DND-41 (cell line): ENCODE data around the gene PRKCSH.

Experiments
- ATAC-seq: fragments of 200-7000 bp; cut with Tn5 transposase; 3 replicates; pipeline ENCODE4 v1.9.1; 2021; ENCODE audit warnings: low read depth; ENCODE audit not compliant: insufficient read depth
- DNase-seq: peaks from one replicate; pipeline ENCODE4 v3.0.0-alpha.2; 2020
- H2AFZ ChIP-seq: 2 replicates; pipeline ENCODE4 v1.6.0; 2012; ENCODE audit warnings: low read depth, low read length
- H3K27ac ChIP-seq: 2 replicates; pipeline ENCODE4 v1.5.1; 2012; ENCODE audit warnings: low read length, inconsistent platforms
- H3K27me3 ChIP-seq: fragments of 200-600 bp; sonication (generic); 2 replicates; pipeline ENCODE4 v1.6.0; 2012; ENCODE audit warnings: low read length, mild to moderate bottlenecking, inconsistent platforms; ENCODE audit not compliant: insufficient read depth, poor library complexity
- H3K36me3 ChIP-seq: 2 replicates; pipeline ENCODE4 v1.5.1; 2012; ENCODE audit warnings: low read length, inconsistent platforms; ENCODE audit not compliant: insufficient read depth
- H3K4me1 ChIP-seq: 2 replicates; pipeline ENCODE4 v1.5.1; 2012; ENCODE audit warnings: mild to moderate bottlenecking, low read length; ENCODE audit not compliant: insufficient read depth
- H3K4me2 ChIP-seq: 2 replicates; pipeline ENCODE4 v1.6.0; 2012; ENCODE audit warnings: mild to moderate bottlenecking, moderate library complexity, low read length, inconsistent platforms; ENCODE audit not compliant: insufficient read depth
- H3K4me3 ChIP-seq, 2 experiments: fragments of 200-600 bp in 1 of 2; shearing (Covaris generic) in 1 of 2; 2 replicates each; pipeline ENCODE4 v1.5.1; 2012 to 2016; ENCODE audit warnings: inconsistent platforms in 2 of 2, low read length in 2 of 2, mild to moderate bottlenecking in 2 of 2, low read depth in 1 of 2, moderate library complexity in 1 of 2
- H3K79me2 ChIP-seq: 2 replicates; pipeline ENCODE4 v1.6.0; 2012; ENCODE audit warnings: low read length, inconsistent platforms; ENCODE audit not compliant: insufficient read depth
- H3K9ac ChIP-seq: 2 replicates; pipeline ENCODE4 v1.6.0; 2012; ENCODE audit warnings: low read depth, mild to moderate bottlenecking, inconsistent platforms, low read length, moderate library complexity
- H3K9me3 ChIP-seq: 2 replicates; pipeline ENCODE4 v1.5.1; 2012; ENCODE audit warnings: low read length, moderate library complexity, mild to moderate bottlenecking, inconsistent platforms; ENCODE audit not compliant: insufficient read depth, severe bottlenecking
- H4K20me1 ChIP-seq: 2 replicates; pipeline ENCODE4 v1.6.0; 2012; ENCODE audit warnings: low read length; ENCODE audit not compliant: insufficient read depth
- EZH2 ChIP-seq: IDR thresholded peaks from 3 replicates; pipeline ENCODE4 v1.6.1; 2012; ENCODE audit warnings: borderline replicate concordance, low read depth, mild to moderate bottlenecking, moderate library complexity, low read length, inconsistent platforms; ENCODE audit not compliant: severe bottlenecking
- TF ChIP-seq, protein P1 (sequence below): IDR thresholded peaks from 2 replicates; pipeline ENCODE4 v1.5.1; 2012; ENCODE audit warnings: borderline replicate concordance, low read length, moderate library complexity, mild to moderate bottlenecking; ENCODE audit not compliant: poor library complexity, severe bottlenecking; ENCODE audit errors: extremely low read depth

PRKCSH gene

DNA sequence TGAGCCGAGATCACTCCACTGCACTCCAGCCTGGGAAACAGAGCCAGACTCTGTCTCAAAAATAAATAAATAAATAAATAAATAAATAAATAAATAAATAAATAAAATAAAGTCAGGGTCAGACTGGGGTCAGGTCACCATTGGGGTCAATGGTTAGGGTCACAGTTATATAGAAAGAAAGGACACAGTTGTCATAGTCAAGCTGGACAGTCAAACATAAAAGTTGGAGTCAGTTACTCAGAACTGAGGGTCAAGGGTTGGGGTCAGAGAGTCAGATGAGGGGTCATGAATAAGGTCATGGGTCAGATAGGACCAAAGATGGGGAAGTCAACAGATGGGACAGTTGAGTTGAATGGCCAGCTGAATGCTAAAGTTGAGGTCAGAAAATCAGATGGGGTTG is 34.6 kb upstream of the PRKCSH start:
- Histone ChIP-seq H3K9me3 (no peaks in the 10 kb centered on the region), H3K36me3 (no peaks in the 10 kb centered on the region), H3K9ac (no peak overlapping the region), H3K4me3 (no peak overlapping the region), H2AFZ (no peak overlapping the region), H3K79me2 (no peaks in the 10 kb centered on the region), H3K27ac (no peak overlapping the region), H3K4me2 (no peak overlapping the region), H4K20me1 (no peaks in the 10 kb centered on the region), H3K27me3 (no peaks in the 10 kb centered on the region), H3K4me1 (no peaks in the 10 kb centered on the region)
- ATAC-seq (no peak), DNase-seq (no peak)
- TF ChIP-seq EZH2: no peak
- TF ChIP-seq, protein P1, sequence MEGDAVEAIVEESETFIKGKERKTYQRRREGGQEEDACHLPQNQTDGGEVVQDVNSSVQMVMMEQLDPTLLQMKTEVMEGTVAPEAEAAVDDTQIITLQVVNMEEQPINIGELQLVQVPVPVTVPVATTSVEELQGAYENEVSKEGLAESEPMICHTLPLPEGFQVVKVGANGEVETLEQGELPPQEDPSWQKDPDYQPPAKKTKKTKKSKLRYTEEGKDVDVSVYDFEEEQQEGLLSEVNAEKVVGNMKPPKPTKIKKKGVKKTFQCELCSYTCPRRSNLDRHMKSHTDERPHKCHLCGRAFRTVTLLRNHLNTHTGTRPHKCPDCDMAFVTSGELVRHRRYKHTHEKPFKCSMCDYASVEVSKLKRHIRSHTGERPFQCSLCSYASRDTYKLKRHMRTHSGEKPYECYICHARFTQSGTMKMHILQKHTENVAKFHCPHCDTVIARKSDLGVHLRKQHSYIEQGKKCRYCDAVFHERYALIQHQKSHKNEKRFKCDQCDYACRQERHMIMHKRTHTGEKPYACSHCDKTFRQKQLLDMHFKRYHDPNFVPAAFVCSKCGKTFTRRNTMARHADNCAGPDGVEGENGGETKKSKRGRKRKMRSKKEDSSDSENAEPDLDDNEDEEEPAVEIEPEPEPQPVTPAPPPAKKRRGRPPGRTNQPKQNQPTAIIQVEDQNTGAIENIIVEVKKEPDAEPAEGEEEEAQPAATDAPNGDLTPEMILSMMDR: no peak

DNA sequence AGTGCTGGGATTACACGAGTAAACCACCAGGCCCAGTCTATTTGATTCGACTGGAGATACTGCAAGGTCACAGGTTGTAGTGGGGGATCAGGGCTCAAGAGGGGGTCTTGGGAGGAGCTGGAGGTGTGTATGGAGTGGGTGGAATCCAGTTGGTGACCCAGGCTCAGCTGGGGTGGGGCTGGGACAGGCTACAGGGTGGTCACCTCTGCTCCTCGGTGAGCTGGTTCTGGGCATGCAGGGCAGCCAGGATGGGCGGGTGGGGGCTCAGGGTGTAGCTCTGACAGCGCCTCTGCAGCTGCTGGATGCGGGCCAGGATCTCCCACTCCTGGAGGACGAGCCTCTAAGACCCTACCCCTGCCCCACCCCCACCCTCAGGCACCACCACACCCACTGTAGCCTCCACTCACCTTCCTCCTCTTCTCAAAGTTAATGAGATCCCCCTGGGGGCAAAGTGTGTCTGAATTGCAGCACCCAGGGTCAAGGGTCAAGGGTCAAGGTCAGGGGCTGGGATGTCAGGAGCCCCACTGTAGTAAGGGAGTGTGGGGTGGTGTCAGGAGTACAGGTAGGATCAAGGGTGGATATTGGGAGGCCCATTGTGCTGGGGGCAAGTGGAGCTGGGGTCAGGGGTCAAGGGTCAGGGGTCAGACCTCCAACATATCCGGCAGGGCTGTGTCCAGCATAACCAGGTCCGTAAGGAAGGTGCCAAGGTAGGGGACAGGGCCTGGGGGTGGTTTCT is 33.5 kb upstream of the PRKCSH start:
- no peaks in the 10 kb centered on the region for H3K27me3 ChIP-seq
- H3K4me3 ChIP-seq: no peak overlapping the region
- no peaks in the 10 kb centered on the region for H3K79me2 ChIP-seq
- TF ChIP-seq, protein P1: no peak
- no peak for TF ChIP-seq EZH2
- DNase-seq: no peak
- no peak for ATAC-seq
- no peak overlapping the region for H3K9ac ChIP-seq
- H3K9me3 ChIP-seq: no peaks in the 10 kb centered on the region
- no peak overlapping the region for H2AFZ ChIP-seq
- H3K4me2 ChIP-seq: no peak overlapping the region
- H3K4me1 ChIP-seq: no peaks in the 10 kb centered on the region
- H4K20me1 ChIP-seq: no peaks in the 10 kb centered on the region
- H3K36me3 ChIP-seq: no peaks in the 10 kb centered on the region
- H3K27ac ChIP-seq: no peak overlapping the region

DNA sequence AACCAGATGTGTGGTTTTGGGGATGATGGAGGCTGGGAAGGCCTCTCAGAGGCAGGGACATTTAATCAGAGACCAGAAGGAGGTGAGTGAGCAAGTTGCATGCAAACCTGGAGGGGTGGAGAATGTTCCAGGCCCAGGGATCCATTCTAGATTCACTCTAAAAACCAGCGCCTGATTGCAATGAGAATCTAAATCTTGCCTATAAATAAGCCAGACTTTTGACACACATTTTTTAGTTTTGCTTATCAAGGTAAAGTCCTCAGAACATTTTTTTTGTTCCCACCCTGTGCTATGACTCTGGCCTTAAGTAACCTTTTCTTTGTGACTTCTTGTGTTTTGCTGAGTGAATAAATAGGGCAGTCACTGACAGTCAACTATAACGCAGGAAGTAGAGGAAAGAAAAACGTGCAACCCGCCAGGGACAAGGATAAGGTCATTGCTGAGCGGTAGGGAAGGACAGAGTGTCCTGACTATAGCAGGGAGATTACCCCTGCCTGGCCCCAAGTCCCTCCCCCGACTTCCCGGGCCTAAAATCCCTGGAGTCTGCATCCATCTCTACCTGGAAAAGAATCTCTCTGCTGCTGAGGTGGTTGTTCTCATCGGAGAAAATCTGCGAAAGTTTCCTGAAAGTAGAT is 30.7 kb upstream of the PRKCSH start:
- Histone ChIP-seq H3K27ac (no peak overlapping the region), H3K9ac (no peak overlapping the region), H3K4me3 (no peak overlapping the region), H3K4me2 (no peak overlapping the region), H2AFZ (peak overlapping the region; percentile 45; the same call in 1 of the 2 replicates), H4K20me1 (no peaks in the 10 kb centered on the region), H3K27me3 (no peaks in the 10 kb centered on the region), H3K36me3 (no peaks in the 10 kb centered on the region), H3K9me3 (no peaks in the 10 kb centered on the region), H3K79me2 (no peaks in the 10 kb centered on the region), H3K4me1 (no peaks in the 10 kb centered on the region)
- ATAC-seq: no peak
- TF ChIP-seq EZH2: no peak
- TF ChIP-seq, protein P1: no peak
- no peak for DNase-seq
